CD14-positive monocyte (primary cell): ENCODE results near the gene ST6GALNAC3. TPM values are rescaled to one million over a fixed set of nuclear protein-coding genes. Genes with fewer than 3 reads are reported as not detected.

Experiments used
- DNase-seq, 3 donors: peaks; one replicate each; pipeline ENCODE4 v3.0.0-alpha.2; 2011 to 2022
- H2AFZ ChIP-seq: 2 replicates; pipeline ENCODE4 v1.6.0; 2012; ENCODE audit warnings: mild to moderate bottlenecking, low read depth, low read length, inconsistent platforms; ENCODE audit not compliant: insufficient read depth, poor library complexity, severe bottlenecking
- H3K27ac ChIP-seq, 2 donors: 1 replicate in 1 of 2; 2 replicates in 1 of 2; pipeline ENCODE4 v1.5.1; 2012 to 2013; ENCODE audit warnings: low read length in 2 of 2, control low read depth in 1 of 2, inconsistent platforms in 1 of 2, low read depth in 1 of 2, mild to moderate bottlenecking in 1 of 2
- H3K27me3 ChIP-seq, 2 donors: one replicate each; pipeline versions ENCODE4 v1.6.0 to v1.6.1; 2011 to 2013; ENCODE audit warnings: low read length in 2 of 2; ENCODE audit not compliant: control insufficient read depth in 2 of 2, insufficient read depth in 2 of 2
- H3K36me3 ChIP-seq, 2 donors: replicated peaks in 1 of 2; 1 replicate in 1 of 2; 2 replicates in 1 of 2; pipeline versions ENCODE4 v1.5.1 to v1.6.1; 2012 to 2013; ENCODE audit warnings: low read length in 2 of 2, control low read depth in 1 of 2, inconsistent platforms in 1 of 2, mild to moderate bottlenecking in 1 of 2; ENCODE audit not compliant: insufficient read depth in 2 of 2, control insufficient read depth in 1 of 2
- H3K4me1 ChIP-seq, 2 donors: 1 replicate in 1 of 2; 2 replicates in 1 of 2; pipeline versions ENCODE4 v1.5.1 to v1.6.1; 2012 to 2013; ENCODE audit warnings: low read length in 2 of 2, control low read depth in 1 of 2, inconsistent platforms in 1 of 2, mild to moderate bottlenecking in 1 of 2, moderate library complexity in 1 of 2; ENCODE audit not compliant: insufficient read depth in 2 of 2, control insufficient read depth in 1 of 2
- H3K4me2 ChIP-seq: replicated peaks from 2 replicates; pipeline ENCODE3; 2012; ENCODE audit warnings: low read length, moderate library complexity, mild to moderate bottlenecking; ENCODE audit not compliant: poor library complexity, severe bottlenecking; ENCODE audit errors: extremely low read depth
- H3K4me3 ChIP-seq, 3 experiments: fragments of 200-600 bp in 1 of 3; sonication (generic) in 1 of 3; replicated peaks in 1 of 3; 1 replicate in 2 of 3; 2 replicates in 1 of 3; pipeline ENCODE4 v1.5.1; 2011 to 2013; ENCODE audit warnings: low read length in 3 of 3, mild to moderate bottlenecking in 3 of 3, control low read depth in 2 of 3, low read depth in 2 of 3, inconsistent platforms in 1 of 3, moderate library complexity in 1 of 3
- H3K79me2 ChIP-seq: 2 replicates; pipeline ENCODE4 v1.6.0; 2012; ENCODE audit warnings: mild to moderate bottlenecking, control low read depth, inconsistent platforms, low read length, moderate library complexity; ENCODE audit not compliant: insufficient read depth
- H3K9ac ChIP-seq: 2 replicates; pipeline ENCODE4 v1.6.0; 2017; ENCODE audit warnings: low read length, mild to moderate bottlenecking; ENCODE audit not compliant: insufficient read depth, poor library complexity, severe bottlenecking
- H3K9me3 ChIP-seq, 2 donors: replicated peaks in 1 of 2; 1 replicate in 1 of 2; 2 replicates in 1 of 2; pipeline versions ENCODE4 v1.5.1 to v1.6.1; 2012 to 2013; ENCODE audit warnings: low read length in 2 of 2, control low read depth in 1 of 2; ENCODE audit not compliant: control insufficient read depth in 1 of 2, insufficient read depth in 1 of 2
- H4K20me1 ChIP-seq: 2 replicates; pipeline ENCODE4 v1.6.0; 2012; ENCODE audit warnings: mild to moderate bottlenecking, low read length, control low read depth, moderate library complexity; ENCODE audit not compliant: insufficient read depth
- H3K27ac Mint-ChIP-seq, 7 donors: one replicate each; pipeline ENCODE4 v1.8.0; 2020; ENCODE audit warnings: mild to moderate bottlenecking in 7 of 7, mixed read lengths in 7 of 7, moderate library complexity in 6 of 7, inconsistent platforms in 2 of 7
- H3K27me3 Mint-ChIP-seq, 3 donors: one replicate each; pipeline ENCODE4 v1.8.0; 2021 to 2022; ENCODE audit warnings: low read depth in 3 of 3, mild to moderate bottlenecking in 3 of 3, mixed read lengths in 3 of 3, moderate library complexity in 3 of 3, inconsistent platforms in 1 of 3
- H3K36me3 Mint-ChIP-seq, 2 donors: one replicate each; pipeline ENCODE4 v1.8.0; 2020; ENCODE audit warnings: mixed read lengths in 2 of 2, inconsistent platforms in 1 of 2, mild to moderate bottlenecking in 1 of 2
- H3K4me1 Mint-ChIP-seq: one replicate; pipeline ENCODE4 v1.8.0; 2020; ENCODE audit warnings: mild to moderate bottlenecking, mixed read lengths
- H3K4me3 Mint-ChIP-seq, 2 donors: one replicate each; pipeline ENCODE4 v1.8.0; 2020; ENCODE audit warnings: mild to moderate bottlenecking in 2 of 2, mixed read lengths in 2 of 2, moderate library complexity in 1 of 2
- H3K9me3 Mint-ChIP-seq, 7 donors: one replicate each; pipeline ENCODE4 v1.8.0; 2020 to 2022; ENCODE audit warnings: mixed read lengths in 7 of 7, mild to moderate bottlenecking in 6 of 7, moderate library complexity in 6 of 7, inconsistent platforms in 2 of 7
- CTCF ChIP-seq: fragments of 200-600 bp; IDR thresholded peaks from one replicate; pipeline ENCODE4 v1.8.0; 2022; ENCODE audit warnings: antibody characterized with exemption, mild to moderate bottlenecking
- whole genome bisulfite sequencing: methylation state at CpG from one replicate; pipeline ENCODE4 v1.1.5; 2013; ENCODE audit warnings: missing lambda C conversion rate; ENCODE audit not compliant: insufficient coverage; 5-methylcytosine and 5-hydroxymethylcytosine counted together
- intact Hi-C, 2 donors: fragments of 100-400 bp; cut with micrococcal nuclease; formaldehyde crosslinking; loops; one replicate each; pipeline versions ENCODE4 v1.15.0 to v1.15.1; 2023
- polyA plus RNA-seq, 3 donors: library from polyadenylated mRNA; depleted of rRNA in 1 of 3; unstranded in 2 of 3; stranded (reverse) in 1 of 3; fragments of 300-500 nt in 2 of 3; fragments of >200 nt in 1 of 3; fragmentation: Illumina TruSeq in 2 of 3; gene quantifications; 1 replicate in 2 of 3; 2 replicates in 1 of 3; pipeline ENCODE4 v1.2.3, GENCODE V29; 2012 to 2021

Gene ST6GALNAC3
- polyA plus RNA-seq, 3 donors, result 6.5 to 9.2 (median 7.6) TPM

GRCh38 chr1:76113446-76113845 lies 38.9 kb downstream of the ST6GALNAC3 start:
- Histone ChIP-seq H3K4me1 (no peaks in the 10 kb centered on the region), H3K9me3 (no peaks in the 10 kb centered on the region), H3K36me3 (no peaks in the 10 kb centered on the region), H3K27me3 (no peaks in the 10 kb centered on the region), H3K4me3 (no peak overlapping the region), H3K9ac (no peak overlapping the region), H4K20me1 (peaks cover 14% of the 10 kb centered on the region), H2AFZ (no peak overlapping the region), H3K27ac (no peak overlapping the region), H3K79me2 (no peaks in the 10 kb centered on the region), H3K4me2 (no peak overlapping the region)
- no peak for DNase-seq
- intact Hi-C loops, result no loop called here
- H3K4me1 Mint-ChIP-seq, result no peaks in the 10 kb centered on the region
- H3K9me3 Mint-ChIP-seq, result peaks cover 0 to 5% (median 3%) of the 10 kb centered on the region in 7 donors
- no peak overlapping the region for H3K27ac Mint-ChIP-seq
- no peaks in the 10 kb centered on the region for H3K36me3 Mint-ChIP-seq
- no peak overlapping the region for H3K4me3 Mint-ChIP-seq
- H3K27me3 Mint-ChIP-seq, result peaks cover 0 to 2% (median 2%) of the 10 kb centered on the region in 3 donors
- TF ChIP-seq CTCF, result no peak

- no CpG with 5 or more reads among the region's 2 CpGs for WGBS
These were observed 40.6 kb downstream of the ST6GALNAC3 start for GRCh38 chr1:76115171-76115570.

More at GRCh38 chr1:76115171-76115570, 40.6 kb downstream of the ST6GALNAC3 start:
- no peaks in the 10 kb centered on the region for H3K36me3 Mint-ChIP-seq
- intact Hi-C loops, result no loop called here
- H3K4me3 Mint-ChIP-seq, result no peak overlapping the region
- Histone ChIP-seq H4K20me1 (peaks cover 11% of the 10 kb centered on the region), H3K4me2 (no peak overlapping the region), H3K36me3 (no peaks in the 10 kb centered on the region), H3K27ac (no peak overlapping the region), H3K9ac (no peak overlapping the region), H3K27me3 (no peaks in the 10 kb centered on the region), H3K4me3 (no peak overlapping the region), H3K9me3 (no peaks in the 10 kb centered on the region), H3K4me1 (no peaks in the 10 kb centered on the region), H3K79me2 (no peaks in the 10 kb centered on the region), H2AFZ (no peak overlapping the region)
- peaks cover 0 to 5% (median 3%) of the 10 kb centered on the region in 7 donors for H3K9me3 Mint-ChIP-seq
- H3K4me1 Mint-ChIP-seq, result no peaks in the 10 kb centered on the region
- TF ChIP-seq CTCF, result no peak
- DNase-seq, result no peak
- H3K27me3 Mint-ChIP-seq, result peaks cover 0 to 2% (median 0%) of the 10 kb centered on the region in 3 donors
- no peak overlapping the region for H3K27ac Mint-ChIP-seq
